ENCODE data around the gene SPATA6L.

GRCh38 chr9:4549751-4550295, 116.5 kb downstream of the SPATA6L start:
- TF ChIP-seq, protein P1, sequence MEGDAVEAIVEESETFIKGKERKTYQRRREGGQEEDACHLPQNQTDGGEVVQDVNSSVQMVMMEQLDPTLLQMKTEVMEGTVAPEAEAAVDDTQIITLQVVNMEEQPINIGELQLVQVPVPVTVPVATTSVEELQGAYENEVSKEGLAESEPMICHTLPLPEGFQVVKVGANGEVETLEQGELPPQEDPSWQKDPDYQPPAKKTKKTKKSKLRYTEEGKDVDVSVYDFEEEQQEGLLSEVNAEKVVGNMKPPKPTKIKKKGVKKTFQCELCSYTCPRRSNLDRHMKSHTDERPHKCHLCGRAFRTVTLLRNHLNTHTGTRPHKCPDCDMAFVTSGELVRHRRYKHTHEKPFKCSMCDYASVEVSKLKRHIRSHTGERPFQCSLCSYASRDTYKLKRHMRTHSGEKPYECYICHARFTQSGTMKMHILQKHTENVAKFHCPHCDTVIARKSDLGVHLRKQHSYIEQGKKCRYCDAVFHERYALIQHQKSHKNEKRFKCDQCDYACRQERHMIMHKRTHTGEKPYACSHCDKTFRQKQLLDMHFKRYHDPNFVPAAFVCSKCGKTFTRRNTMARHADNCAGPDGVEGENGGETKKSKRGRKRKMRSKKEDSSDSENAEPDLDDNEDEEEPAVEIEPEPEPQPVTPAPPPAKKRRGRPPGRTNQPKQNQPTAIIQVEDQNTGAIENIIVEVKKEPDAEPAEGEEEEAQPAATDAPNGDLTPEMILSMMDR (IDR thresholded peaks at IDR 0.05; ENCODE audit: insufficient read depth, low read length, poor library complexity, severe bottlenecking): no peak
- TF ChIP-seq EZH2phosphoT487 (conservative IDR thresholded peaks at IDR 0.05; ENCODE audit: low read length): no peak

Measured in SU-DHL-6 (cell line).